Measurements from ENCODE around the gene SORL1. TPM values are rescaled to one million over a fixed set of nuclear protein-coding genes. Genes with fewer than 3 reads are reported as not detected.

The SORL1 gene
- polyA plus RNA-seq, 3 donors = 52.5 to 61.9 (median 59.4) TPM

DNA sequence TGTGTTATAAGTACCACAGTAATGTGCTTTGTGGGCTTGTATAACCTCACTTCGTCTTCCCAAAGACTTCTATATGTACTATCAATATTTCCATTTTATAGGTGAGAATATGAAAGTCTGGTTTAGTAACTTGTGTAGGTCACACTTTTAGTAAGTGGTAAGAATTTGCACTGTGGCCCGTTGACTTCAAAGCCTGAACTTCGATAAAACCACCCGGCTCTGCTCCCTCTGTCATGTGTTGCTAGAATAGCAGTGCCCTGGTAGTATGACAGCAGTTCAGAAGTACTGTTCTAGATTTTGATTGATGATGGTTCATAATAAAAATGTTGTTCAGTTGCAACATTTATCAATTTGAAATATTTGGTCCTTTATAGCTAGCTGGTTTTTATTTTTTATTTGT lies 110.9 kb downstream of the SORL1 start:
- Histone ChIP-seq H3K4me1 (ENCODE audit: control insufficient read depth in 1 of 2, insufficient read depth in 2 of 2, low read length in 2 of 2) (no peaks in the 10 kb centered on the region), H3K4me2 (replicated peaks; ENCODE audit: extremely low read depth, low read length, poor library complexity, severe bottlenecking) (no peak overlapping the region), H2AFZ (ENCODE audit: insufficient read depth, low read depth, low read length, poor library complexity, severe bottlenecking) (no peak overlapping the region), H3K36me3 (replicated peaks in 1 of 2; ENCODE audit: control insufficient read depth in 1 of 2, insufficient read depth in 2 of 2, low read length in 2 of 2) (peaks cover 97 to 100% of the 10 kb centered on the region in 2 donors), H4K20me1 (ENCODE audit: insufficient read depth, low read length) (peaks cover 97% of the 10 kb centered on the region), H3K4me3 (replicated peaks in 1 of 3; ENCODE audit: low read depth in 2 of 3, low read length in 3 of 3) (no peak overlapping the region), H3K9me3 (replicated peaks in 1 of 2; ENCODE audit: control insufficient read depth in 1 of 2, insufficient read depth in 1 of 2, low read length in 2 of 2) (no peaks in the 10 kb centered on the region), H3K9ac (ENCODE audit: insufficient read depth, low read length, poor library complexity, severe bottlenecking) (no peak overlapping the region), H3K27me3 (ENCODE audit: control insufficient read depth in 2 of 2, insufficient read depth in 2 of 2, low read length in 2 of 2) (no peaks in the 10 kb centered on the region), H3K79me2 (ENCODE audit: insufficient read depth, low read length) (peaks cover 11% of the 10 kb centered on the region), H3K27ac (ENCODE audit: low read depth in 1 of 2, low read length in 2 of 2) (no peak overlapping the region)
- 100% methylated on average over 3 of the region's 4 CpGs for WGBS (ENCODE audit: insufficient coverage)
- no peak for DNase-seq
- no peaks in the 10 kb centered on the region for H3K9me3 Mint-ChIP-seq
- peaks cover 86 to 92% of the 10 kb centered on the region in 2 donors for H3K36me3 Mint-ChIP-seq
- intact Hi-C loops (cut with micrococcal nuclease) = no loop called here
- H3K4me3 Mint-ChIP-seq = no peak overlapping the region
- no peaks in the 10 kb centered on the region for H3K27me3 Mint-ChIP-seq (ENCODE audit: low read depth in 3 of 3)
- peak overlapping the region in 1 of 7 donors; percentile 37 for H3K27ac Mint-ChIP-seq
- TF ChIP-seq, protein P1, sequence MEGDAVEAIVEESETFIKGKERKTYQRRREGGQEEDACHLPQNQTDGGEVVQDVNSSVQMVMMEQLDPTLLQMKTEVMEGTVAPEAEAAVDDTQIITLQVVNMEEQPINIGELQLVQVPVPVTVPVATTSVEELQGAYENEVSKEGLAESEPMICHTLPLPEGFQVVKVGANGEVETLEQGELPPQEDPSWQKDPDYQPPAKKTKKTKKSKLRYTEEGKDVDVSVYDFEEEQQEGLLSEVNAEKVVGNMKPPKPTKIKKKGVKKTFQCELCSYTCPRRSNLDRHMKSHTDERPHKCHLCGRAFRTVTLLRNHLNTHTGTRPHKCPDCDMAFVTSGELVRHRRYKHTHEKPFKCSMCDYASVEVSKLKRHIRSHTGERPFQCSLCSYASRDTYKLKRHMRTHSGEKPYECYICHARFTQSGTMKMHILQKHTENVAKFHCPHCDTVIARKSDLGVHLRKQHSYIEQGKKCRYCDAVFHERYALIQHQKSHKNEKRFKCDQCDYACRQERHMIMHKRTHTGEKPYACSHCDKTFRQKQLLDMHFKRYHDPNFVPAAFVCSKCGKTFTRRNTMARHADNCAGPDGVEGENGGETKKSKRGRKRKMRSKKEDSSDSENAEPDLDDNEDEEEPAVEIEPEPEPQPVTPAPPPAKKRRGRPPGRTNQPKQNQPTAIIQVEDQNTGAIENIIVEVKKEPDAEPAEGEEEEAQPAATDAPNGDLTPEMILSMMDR (IDR thresholded peaks at IDR 0.05) = no peak
- H3K4me1 Mint-ChIP-seq = no peaks in the 10 kb centered on the region

DNA sequence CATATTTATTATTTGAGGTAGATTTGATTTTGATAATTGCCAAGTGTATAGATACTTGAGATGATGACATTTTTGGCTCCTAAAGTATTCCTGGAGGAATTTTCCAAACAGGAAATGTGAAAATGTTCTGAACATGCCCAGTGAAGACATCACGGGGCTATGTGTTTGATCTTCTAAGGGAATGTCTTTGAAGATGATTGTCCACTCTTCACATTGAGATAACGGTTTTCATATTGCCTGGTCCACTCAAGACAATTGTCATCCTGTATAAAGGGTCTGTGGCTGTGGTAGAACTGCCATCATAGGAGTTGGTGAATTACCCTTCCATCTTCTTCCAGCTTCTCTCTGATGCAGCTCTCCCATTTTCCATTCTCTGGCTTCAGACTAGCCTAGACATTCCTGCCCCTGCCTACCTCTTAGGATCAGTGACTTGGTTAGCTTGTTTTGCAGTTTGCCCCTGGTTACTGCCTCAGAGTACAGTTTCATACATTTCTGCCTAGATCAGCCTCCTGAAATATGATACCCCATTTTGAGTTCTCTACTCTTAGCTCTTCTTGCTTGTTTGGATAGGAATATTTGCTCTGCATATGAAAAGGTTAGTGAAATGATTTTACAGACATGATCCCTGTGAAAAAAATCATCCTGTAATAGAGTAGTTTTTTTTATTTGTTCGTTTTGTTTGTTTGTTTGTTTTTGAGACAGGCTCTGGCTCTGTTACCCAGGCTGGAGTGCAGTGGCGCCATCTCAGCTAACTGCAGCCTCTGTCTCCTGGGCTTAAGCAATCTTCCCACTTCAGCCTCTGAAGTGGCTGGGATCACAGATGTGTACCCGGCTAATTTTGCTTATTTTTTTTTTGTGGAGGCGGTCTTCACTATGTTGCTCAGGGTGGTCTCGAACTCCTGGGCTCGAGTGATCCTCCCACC lies 112.0 kb downstream of the SORL1 start:
- no peaks in the 10 kb centered on the region for H3K9me3 ChIP-seq (replicated peaks in 1 of 2; ENCODE audit: control insufficient read depth in 1 of 2, insufficient read depth in 1 of 2, low read length in 2 of 2)
- H3K27ac ChIP-seq (ENCODE audit: low read depth in 1 of 2, low read length in 2 of 2) = no peak overlapping the region
- TF ChIP-seq, protein P1 (IDR thresholded peaks at IDR 0.05) = no peak
- H4K20me1 ChIP-seq (ENCODE audit: insufficient read depth, low read length) = peaks cover 91% of the 10 kb centered on the region
- no peak overlapping the region for H3K4me3 Mint-ChIP-seq
- 94% methylated on average over 2 of the region's 8 CpGs for WGBS (ENCODE audit: insufficient coverage)
- peaks cover 11% of the 10 kb centered on the region for H3K79me2 ChIP-seq (ENCODE audit: insufficient read depth, low read length)
- no peak overlapping the region for H3K9ac ChIP-seq (ENCODE audit: insufficient read depth, low read length, poor library complexity, severe bottlenecking)
- peaks cover 94 to 99% of the 10 kb centered on the region in 2 donors for H3K36me3 ChIP-seq (replicated peaks in 1 of 2; ENCODE audit: control insufficient read depth in 1 of 2, insufficient read depth in 2 of 2, low read length in 2 of 2)
- H3K36me3 Mint-ChIP-seq = peaks cover 86 to 93% of the 10 kb centered on the region in 2 donors
- H3K4me3 ChIP-seq (replicated peaks in 1 of 3; ENCODE audit: low read depth in 2 of 3, low read length in 3 of 3) = no peak overlapping the region
- no peaks in the 10 kb centered on the region for H3K4me1 Mint-ChIP-seq
- H3K27me3 ChIP-seq (ENCODE audit: control insufficient read depth in 2 of 2, insufficient read depth in 2 of 2, low read length in 2 of 2) = no peaks in the 10 kb centered on the region
- DNase-seq = no peak
- intact Hi-C loops (cut with micrococcal nuclease) = no loop called here
- H3K27me3 Mint-ChIP-seq (ENCODE audit: low read depth in 3 of 3) = no peaks in the 10 kb centered on the region
- no peaks in the 10 kb centered on the region for H3K9me3 Mint-ChIP-seq
- H3K4me1 ChIP-seq (ENCODE audit: control insufficient read depth in 1 of 2, insufficient read depth in 2 of 2, low read length in 2 of 2) = no peaks in the 10 kb centered on the region
- H2AFZ ChIP-seq (ENCODE audit: insufficient read depth, low read depth, low read length, poor library complexity, severe bottlenecking) = no peak overlapping the region
- H3K4me2 ChIP-seq (replicated peaks; ENCODE audit: extremely low read depth, low read length, poor library complexity, severe bottlenecking) = no peak overlapping the region
- peak overlapping the region in 2 of 7 donors; percentile 52 to 75 for H3K27ac Mint-ChIP-seq

All from CD14-positive monocyte (primary cell).